ENCODE results near the gene PABPC5.

The PABPC5 gene

GRCh38 chrX:91434351-91435168 is at the start of gene PABPC5:
Gene PABPC5, plus strand, starts transcription at chrX:91434839. Its CDS starts 739 bp downstream, at chrX:91435578.
- no peak for DNase-seq (ENCODE audit: low read depth in 3 of 3, low spot score in 1 of 3)

- DNase-seq (ENCODE audit: low read depth in 3 of 3, low spot score in 1 of 3) = no peak
Observed at GRCh38 chrX:91389026-91389425, 45.6 kb upstream of the PABPC5 start.

GRCh38 chrX:91414713-91415112 is 19.9 kb upstream of the PABPC5 start:
- no peak for DNase-seq (ENCODE audit: low read depth in 3 of 3, low spot score in 1 of 3)

- no peak for DNase-seq (ENCODE audit: low read depth in 3 of 3, low spot score in 1 of 3)
Observed at GRCh38 chrX:91435395-91435794, 756 bp downstream of the PABPC5 start.
